Measurements from ENCODE around the gene VWA5B2. TPM values are rescaled to one million over a fixed set of nuclear protein-coding genes. Genes with fewer than 3 reads are reported as not detected.

Gene VWA5B2
- total RNA-seq, 1 experiment from 2014 or later: 2.7 TPM

DNA sequence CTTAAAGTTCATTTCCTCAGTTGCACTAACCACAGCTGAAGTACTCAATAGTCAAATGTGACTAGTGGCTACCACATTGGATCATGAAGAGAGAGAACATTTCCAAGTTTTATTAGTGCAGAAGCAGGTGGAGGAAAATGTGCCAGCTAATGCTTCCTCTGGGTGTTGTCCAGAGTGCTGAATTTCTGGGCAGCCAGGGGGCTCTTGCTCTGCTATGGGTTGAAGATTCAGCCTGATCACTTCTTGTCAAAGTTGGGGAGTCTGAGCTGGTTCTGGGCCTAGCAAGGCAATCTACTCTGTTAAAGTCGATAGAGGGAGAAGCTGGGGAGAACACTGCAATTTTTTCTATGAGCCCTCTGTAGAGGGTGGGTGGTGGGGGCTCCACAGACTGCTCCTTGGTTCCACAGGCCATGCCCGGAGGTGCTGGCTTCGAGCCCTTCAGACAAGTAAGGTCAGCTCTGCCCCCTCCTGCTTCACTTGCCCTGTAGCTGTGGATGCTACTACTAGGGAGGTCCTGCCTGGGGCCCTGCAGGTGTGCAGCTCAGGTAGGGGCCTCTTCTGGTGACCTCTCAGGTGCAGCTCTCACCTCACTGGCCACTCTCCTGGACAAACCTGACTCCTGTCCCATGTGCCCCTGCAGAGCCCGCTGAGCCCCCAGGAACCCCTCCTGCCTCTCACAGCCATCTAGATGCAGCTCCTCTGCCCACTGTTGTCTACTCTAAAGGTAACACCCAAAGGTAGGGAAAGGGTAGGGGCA lies 11.2 kb downstream of the VWA5B2 start:
- no peak overlapping the region for H4K91ac ChIP-seq (ENCODE audit: insufficient read length, low read depth, low read length)
- Mint-ChIP-seq H3K27ac (no peak overlapping the region), H3K9me3 (no peaks in the 10 kb centered on the region), H3K27me3 (ENCODE audit: low read depth) (peaks cover 1% of the 10 kb centered on the region; the same call in 1 of the 2 replicates), H3K4me1 (0 out of 4 replicates have a peak, but pooled peaks cover 0 to 4% of the 10 kb centered on the region in 2 experiments), H3K4me3 (no peak overlapping the region), H3K36me3 (ENCODE audit: insufficient read depth in 1 of 3, low read depth in 3 of 3) (peaks cover 15 to 35% (median 32%) of the 10 kb centered on the region in 3 experiments)
- H2AK5ac ChIP-seq (ENCODE audit: insufficient read length, low read length): no peak overlapping the region
- no peaks in the 10 kb centered on the region for H3K9me3 ChIP-seq (ENCODE audit: control insufficient read depth, low read depth, low read length)
- no peak overlapping the region for H2BK15ac ChIP-seq (ENCODE audit: low read depth, low read length)
- H2BK20ac ChIP-seq (ENCODE audit: low read depth, low read length, poor library complexity, severe bottlenecking): no peak overlapping the region
- no CpG with 5 or more reads among the region's 4 CpGs for WGBS (ENCODE audit: extremely low coverage, insufficient read length, low lambda C conversion rate)
- H3K23me2 ChIP-seq (ENCODE audit: insufficient read length, low read depth, low read length, poor library complexity, severe bottlenecking): no peaks in the 10 kb centered on the region
- no peak overlapping the region for H3K4me2 ChIP-seq (ENCODE audit: insufficient read depth, insufficient read length, low read length)
- no peak overlapping the region for H3K23ac ChIP-seq (ENCODE audit: insufficient read length, low read depth, low read length)
- no peaks in the 10 kb centered on the region for H3K27me3 ChIP-seq (ENCODE audit: insufficient read depth, low read length)
- H3K79me2 ChIP-seq (ENCODE audit: insufficient read depth, low read length): no peaks in the 10 kb centered on the region
- no peak overlapping the region for H3K9ac ChIP-seq (ENCODE audit: extremely low read depth, insufficient read length, low read length)
- H2BK5ac ChIP-seq (ENCODE audit: insufficient read length, low read length): no peak overlapping the region
- no peak overlapping the region for H4K5ac ChIP-seq (ENCODE audit: insufficient read length, low read depth, low read length)
- no peak overlapping the region for H2BK120ac ChIP-seq (ENCODE audit: low read depth, low read length, poor library complexity, severe bottlenecking)
- H3K14ac ChIP-seq (ENCODE audit: insufficient read depth, low read length): no peak overlapping the region
- no peak overlapping the region for H3K18ac ChIP-seq (ENCODE audit: insufficient read length, low read depth, low read length)
- no peak overlapping the region for H3K27ac ChIP-seq (ENCODE audit: insufficient read length, low read depth, low read length)
- no peaks in the 10 kb centered on the region for H4K20me1 ChIP-seq (ENCODE audit: control insufficient read depth, insufficient read depth, insufficient read length)
- H2AFZ ChIP-seq (ENCODE audit: low read length): no peak overlapping the region
- H3K4me1 ChIP-seq (ENCODE audit: insufficient read depth, low read length): no peaks in the 10 kb centered on the region
- no peak for DNase-seq
- H3K56ac ChIP-seq (ENCODE audit: insufficient read length, low read depth, low read length): no peak overlapping the region
- no peak overlapping the region for H2BK12ac ChIP-seq (ENCODE audit: insufficient read length, low read depth, low read length)
- H3K4ac ChIP-seq (ENCODE audit: low read depth, low read length): no peak overlapping the region
- no peak for TF ChIP-seq CTCF (conservative IDR thresholded peaks at IDR 0.05)
- no peaks in the 10 kb centered on the region for H3K79me1 ChIP-seq (ENCODE audit: insufficient read depth, low read depth, low read length, poor library complexity, severe bottlenecking)
- no peak overlapping the region for H3T11ph ChIP-seq (ENCODE audit: low read length)
- H4K8ac ChIP-seq (replicated peaks; ENCODE audit: insufficient read length, low read depth, low read length): no peak overlapping the region
